OCI-LY3 (cell line): ENCODE data around the gene WDR4.

Source experiments
- H2AFZ ChIP-seq: fragments of 200-600, 300-600 bp; shearing (Covaris generic); 2 replicates; pipeline ENCODE4 v1.6.0; 2014; ENCODE audit warnings: antibody characterized with exemption, low read depth, low read length
- H3K27ac ChIP-seq: fragments of 200-600, 300-600 bp; sonication (generic); 2 replicates; pipeline ENCODE4 v1.5.1; 2014; ENCODE audit warnings: mild to moderate bottlenecking, low read length, moderate library complexity, mixed read lengths
- H3K27me3 ChIP-seq: fragments of 200-600, 300-600 bp; sonication (generic); 2 replicates; pipeline ENCODE4 v1.6.1; 2014; ENCODE audit warnings: low read depth, low read length, mixed read lengths
- H3K36me3 ChIP-seq: fragments of 200-600, 300-600 bp; sonication (generic); replicated peaks from 2 replicates; pipeline ENCODE3; 2014; ENCODE audit warnings: low read depth, low read length, mixed read lengths
- H3K4me1 ChIP-seq: fragments of 300-600, 200-600 bp; sonication (generic); 2 replicates; pipeline ENCODE4 v1.6.1; 2014; ENCODE audit warnings: low read length, mixed read lengths
- H3K4me2 ChIP-seq: fragments of 200-600, 300-600 bp; sonication (generic); 2 replicates; pipeline ENCODE4 v1.6.1; 2014; ENCODE audit warnings: low read length, mixed read lengths
- H3K4me3 ChIP-seq: fragments of 300-600, 200-600 bp; sonication (generic); 2 replicates; pipeline ENCODE4 v1.5.1; 2014; ENCODE audit warnings: antibody characterized with exemption, mild to moderate bottlenecking, low read length, moderate library complexity
- H3K79me2 ChIP-seq: fragments of 300-600, 200-600 bp; shearing (Covaris generic); 2 replicates; pipeline ENCODE4 v1.6.1; 2014; ENCODE audit warnings: mild to moderate bottlenecking, low read length, mixed read lengths
- H3K9ac ChIP-seq: fragments of 300-600, 200-600 bp; shearing (Covaris generic); 2 replicates; pipeline ENCODE4 v1.6.0; 2014; ENCODE audit warnings: mild to moderate bottlenecking, low read length, moderate library complexity
- H3K9me3 ChIP-seq: fragments of 200-600, 300-600 bp; shearing (Covaris generic); 2 replicates; pipeline ENCODE4 v1.6.1; 2014; ENCODE audit warnings: low read length, mixed read lengths; ENCODE audit not compliant: insufficient read depth
- H4K20me1 ChIP-seq: fragments of 200-600, 300-600 bp; sonication (generic); 2 replicates; pipeline ENCODE4 v1.6.1; 2016; ENCODE audit warnings: low read length, mixed read lengths; ENCODE audit not compliant: insufficient read depth
- CTCF ChIP-seq: fragments of 200-600, 300-600 bp; sonication (generic); IDR thresholded peaks from 2 replicates; pipeline ENCODE4 v1.5.1; 2014; ENCODE audit warnings: antibody characterized with exemption, low read length, low read depth
- EZH2phosphoT487 ChIP-seq: fragments of 200-600 bp; shearing (Covaris generic); IDR thresholded peaks from 2 replicates; pipeline ENCODE4 v1.6.1; 2018; ENCODE audit warnings: antibody characterized with exemption, mixed run types, low read depth

WDR4 gene

GRCh38 chr21:42861311-42861847, 18.0 kb downstream of the WDR4 start:
- no peaks in the 10 kb centered on the region for H3K4me1 ChIP-seq
- TF ChIP-seq CTCF = no peak
- TF ChIP-seq EZH2phosphoT487 = no peak
- no peak overlapping the region for H3K9ac ChIP-seq
- no peaks in the 10 kb centered on the region for H3K9me3 ChIP-seq
- H3K36me3 ChIP-seq = peaks cover 31% of the 10 kb centered on the region
- no peaks in the 10 kb centered on the region for H3K27me3 ChIP-seq
- H2AFZ ChIP-seq = no peak overlapping the region
- no peak overlapping the region for H3K27ac ChIP-seq
- peaks cover 17% of the 10 kb centered on the region for H4K20me1 ChIP-seq
- no peak overlapping the region for H3K4me3 ChIP-seq
- no peak overlapping the region for H3K4me2 ChIP-seq
- peaks cover 80% of the 10 kb centered on the region for H3K79me2 ChIP-seq

- Histone ChIP-seq H3K9me3 (no peaks in the 10 kb centered on the region), H3K27ac (no peak overlapping the region), H3K9ac (no peak overlapping the region), H3K27me3 (no peaks in the 10 kb centered on the region), H3K4me2 (no peak overlapping the region), H3K79me2 (peaks cover 70% of the 10 kb centered on the region), H3K4me1 (no peaks in the 10 kb centered on the region), H3K4me3 (no peak overlapping the region), H3K36me3 (peaks cover 32% of the 10 kb centered on the region), H4K20me1 (peaks cover 11% of the 10 kb centered on the region), H2AFZ (no peak overlapping the region)
- TF ChIP-seq CTCF (no peak), EZH2phosphoT487 (no peak)
These were observed 19.0 kb downstream of the WDR4 start for GRCh38 chr21:42860345-42860744.

GRCh38 chr21:42859891-42860230, 19.5 kb downstream of the WDR4 start:
- TF ChIP-seq EZH2phosphoT487 = no peak
- TF ChIP-seq CTCF = no peak
- Histone ChIP-seq H2AFZ (no peak overlapping the region), H3K4me3 (no peak overlapping the region), H3K4me1 (no peaks in the 10 kb centered on the region), H3K9ac (no peak overlapping the region), H3K27ac (no peak overlapping the region), H3K4me2 (no peak overlapping the region), H3K79me2 (peaks cover 65% of the 10 kb centered on the region), H3K27me3 (no peaks in the 10 kb centered on the region), H4K20me1 (peaks cover 6% of the 10 kb centered on the region), H3K36me3 (peaks cover 35% of the 10 kb centered on the region), H3K9me3 (no peaks in the 10 kb centered on the region)

- Histone ChIP-seq H3K4me1 (no peaks in the 10 kb centered on the region), H3K36me3 (peaks cover 30% of the 10 kb centered on the region), H3K79me2 (peaks cover 59% of the 10 kb centered on the region), H3K9me3 (no peaks in the 10 kb centered on the region), H3K27ac (no peak overlapping the region), H3K27me3 (no peaks in the 10 kb centered on the region), H3K4me3 (no peak overlapping the region), H4K20me1 (peaks cover 4% of the 10 kb centered on the region), H3K4me2 (no peak overlapping the region), H3K9ac (no peak overlapping the region), H2AFZ (no peak overlapping the region)
- TF ChIP-seq EZH2phosphoT487 = no peak
- no peak for TF ChIP-seq CTCF
These were observed 20.1 kb downstream of the WDR4 start for GRCh38 chr21:42858957-42859890.
